Activated CD8-positive, alpha-beta memory T cell treated with anti-CD3 and anti-CD28 coated beads for 36 hours (primary cell): ENCODE data around the gene NUP42. TPM values are rescaled to one million over a fixed set of nuclear protein-coding genes. Genes with fewer than 3 reads are reported as not detected.
"Not testable (repeated sequence)": the region's sequence is repeated elsewhere in the genome, so short reads cannot be mapped to it uniquely, and the experiment has no call there.

Source experiments
- CTCF ChIA-PET: fragments of 350-600 bp; sonication (Branson Sonifier 250); formaldehyde crosslinking; loops from one replicate; lab custom pipeline; 2021; ENCODE audit warnings: antibody characterized with exemption; lab: Charles Lee
- POLR2A ChIA-PET: fragments of 350-600 bp; sonication (Branson Sonifier 250); formaldehyde crosslinking; loops from one replicate; lab custom pipeline; 2021; ENCODE audit warnings: antibody characterized with exemption; lab: Charles Lee
- total RNA-seq, 2 experiments: library from RNA; stranded (reverse); gene quantifications; one replicate each; pipeline ENCODE4 v1.2.3, GENCODE V29; 2021

The NUP42 gene
- total RNA-seq, 2 experiments from 2014 or later: 43.7 to 45.4 TPM

GRCh38 chr7:23224364-23224763 lies 42.5 kb downstream of the NUP42 start:
- CTCF ChIA-PET, POLR2A ChIA-PET: not testable (repeated sequence)

GRCh38 chr7:23226844-23227450 lies 45.1 kb downstream of the NUP42 start:
- POLR2A ChIA-PET: no interaction called here
- CTCF ChIA-PET: interaction anchor here (0.6 to 1.2 kb wide), 2 partner anchors 11 to 1558 kb away, joined by 3 read pairs; no protein-coding TSS in a partner anchor

- ChIA-PET CTCF (no interaction called here), POLR2A (no interaction called here)
Measured at GRCh38 chr7:23228412-23228811, 46.6 kb downstream of the NUP42 start.

- ChIA-PET CTCF (no interaction called here), POLR2A (no interaction called here)
Measured at GRCh38 chr7:23230641-23231101, 48.8 kb downstream of the NUP42 start.

GRCh38 chr7:23232966-23233365 lies 51.1 kb downstream of the NUP42 start:
- ChIA-PET POLR2A (no interaction called here), CTCF (no interaction called here)

- POLR2A ChIA-PET: no interaction called here
Measured at GRCh38 chr7:23234569-23235296, 52.9 kb downstream of the NUP42 start.

GRCh38 chr7:23235813-23236221 lies 54.0 kb downstream of the NUP42 start:
- CTCF ChIA-PET: no interaction called here

More at GRCh38 chr7:23234569-23235296, 52.9 kb downstream of the NUP42 start:
- CTCF ChIA-PET: no interaction called here

GRCh38 chr7:23237000-23237399 lies 55.2 kb downstream of the NUP42 start:
- ChIA-PET CTCF (no interaction called here), POLR2A (no interaction called here)

More at GRCh38 chr7:23235813-23236221, 54.0 kb downstream of the NUP42 start:
- POLR2A ChIA-PET: no interaction called here

- POLR2A ChIA-PET: no interaction called here
- CTCF ChIA-PET: interaction anchor here (0.6 kb wide), 1 partner anchor 134 kb away, joined by 3 read pairs; the partner anchor contains the start of gene KLHL7
Measured at GRCh38 chr7:23238983-23239652, 57.3 kb downstream of the NUP42 start.

GRCh38 chr7:23239698-23240097 lies 57.9 kb downstream of the NUP42 start:
- POLR2A ChIA-PET: no interaction called here

GRCh38 chr7:23242321-23242720 lies 60.5 kb downstream of the NUP42 start:
- CTCF ChIA-PET: interaction anchor here (1.4 kb wide), 1 partner anchor 31 kb away, joined by 4 read pairs; no protein-coding TSS in a partner anchor
- POLR2A ChIA-PET: no interaction called here

More at GRCh38 chr7:23239698-23240097, 57.9 kb downstream of the NUP42 start:
- CTCF ChIA-PET: no interaction called here

- ChIA-PET CTCF (interaction anchor here (1.4 kb wide), 1 partner anchor 30 kb away, joined by 4 read pairs; no protein-coding TSS in a partner anchor), POLR2A (no interaction called here)
Measured at GRCh38 chr7:23242935-23243334, 61.1 kb downstream of the NUP42 start.

GRCh38 chr7:23246555-23246954 lies 64.7 kb downstream of the NUP42 start, which contains the start of gene GPNMB:
Gene GPNMB, plus strand, starts transcription at chr7:23246775. Its CDS starts 83 bp downstream, at chr7:23246858.
- ChIA-PET CTCF (interaction anchor here (1.4 kb wide), 1 partner anchor 27 kb away, joined by 5 read pairs; no protein-coding TSS in a partner anchor), POLR2A (no interaction called here)

- ChIA-PET CTCF (interaction anchor here (1.4 kb wide), 1 partner anchor 26 kb away, joined by 5 read pairs; no protein-coding TSS in a partner anchor), POLR2A (no interaction called here)
Measured at GRCh38 chr7:23247046-23247602, 65.3 kb downstream of the NUP42 start.

GRCh38 chr7:23247603-23248335 lies 65.9 kb downstream of the NUP42 start:
- CTCF ChIA-PET: interaction anchor here (1.4 kb wide), 1 partner anchor 25 kb away, joined by 5 read pairs; no protein-coding TSS in a partner anchor

GRCh38 chr7:23249486-23249885 lies 67.6 kb downstream of the NUP42 start:
- ChIA-PET POLR2A (no interaction called here), CTCF (no interaction called here)

More at GRCh38 chr7:23247603-23248335, 65.9 kb downstream of the NUP42 start:
- POLR2A ChIA-PET: interaction anchor here (0.6 kb wide), 1 partner anchor 110 kb away, joined by 4 read pairs; no protein-coding TSS in a partner anchor
